ENCODE results near the gene ADRA2C. TPM values are rescaled to one million over a fixed set of nuclear protein-coding genes. Genes with fewer than 3 reads are reported as not detected.
"Not testable (repeated sequence)": the region's sequence is repeated elsewhere in the genome, so short reads cannot be mapped to it uniquely, and the experiment has no call there.

Gene ADRA2C
- total RNA-seq, 2 donors from 2014 or later, result 0.59 to 28.6 TPM

DNA sequence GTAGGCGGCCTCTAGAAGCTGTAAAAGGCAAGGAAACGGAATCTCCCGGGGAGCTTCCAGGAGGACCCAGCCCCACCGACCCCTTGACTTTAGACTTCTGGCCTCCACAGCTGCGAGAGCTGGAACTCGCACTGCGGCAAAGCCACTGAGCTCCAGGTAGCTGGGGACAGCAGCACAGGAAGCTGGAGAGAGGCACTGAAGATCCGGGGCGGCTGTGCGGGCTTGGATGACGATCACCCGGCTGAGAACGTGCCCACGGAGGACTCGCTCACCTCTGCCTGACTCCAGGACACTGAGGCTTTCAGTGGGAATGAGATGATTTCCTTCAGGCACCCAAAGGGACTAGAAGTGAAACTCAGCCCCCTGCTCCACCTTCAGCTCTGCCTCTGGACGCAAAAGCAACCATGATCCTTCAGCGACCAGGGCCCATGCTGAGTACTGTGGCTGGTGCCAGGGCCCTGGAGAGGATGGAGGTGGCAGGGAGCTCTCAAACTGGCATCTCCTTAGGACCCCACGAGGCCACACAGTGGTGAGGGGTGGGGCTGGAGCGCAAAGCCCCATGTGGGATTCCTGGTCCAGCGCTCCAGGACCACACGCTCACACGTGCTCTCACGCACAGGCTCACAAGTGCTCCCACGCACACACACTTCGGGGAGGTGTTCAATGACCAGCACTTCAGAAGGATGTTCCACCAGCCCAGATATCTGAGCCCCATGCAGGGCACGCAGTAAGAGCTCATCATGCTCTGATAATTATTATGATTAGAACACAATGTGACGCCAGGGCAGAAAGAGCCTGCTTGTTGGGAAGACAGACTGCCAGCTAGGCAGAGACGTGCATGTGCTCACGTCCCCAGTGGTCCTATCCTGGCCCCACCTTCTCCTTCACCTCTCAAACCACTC is 47.2 kb downstream of the ADRA2C start:
- TF ChIP-seq POLR2AphosphoS5 (IDR thresholded peaks at IDR 0.05) (no peak), POLR2A (IDR thresholded peaks at IDR 0.05) (no peak)
- TF ChIP-seq, protein P1, sequence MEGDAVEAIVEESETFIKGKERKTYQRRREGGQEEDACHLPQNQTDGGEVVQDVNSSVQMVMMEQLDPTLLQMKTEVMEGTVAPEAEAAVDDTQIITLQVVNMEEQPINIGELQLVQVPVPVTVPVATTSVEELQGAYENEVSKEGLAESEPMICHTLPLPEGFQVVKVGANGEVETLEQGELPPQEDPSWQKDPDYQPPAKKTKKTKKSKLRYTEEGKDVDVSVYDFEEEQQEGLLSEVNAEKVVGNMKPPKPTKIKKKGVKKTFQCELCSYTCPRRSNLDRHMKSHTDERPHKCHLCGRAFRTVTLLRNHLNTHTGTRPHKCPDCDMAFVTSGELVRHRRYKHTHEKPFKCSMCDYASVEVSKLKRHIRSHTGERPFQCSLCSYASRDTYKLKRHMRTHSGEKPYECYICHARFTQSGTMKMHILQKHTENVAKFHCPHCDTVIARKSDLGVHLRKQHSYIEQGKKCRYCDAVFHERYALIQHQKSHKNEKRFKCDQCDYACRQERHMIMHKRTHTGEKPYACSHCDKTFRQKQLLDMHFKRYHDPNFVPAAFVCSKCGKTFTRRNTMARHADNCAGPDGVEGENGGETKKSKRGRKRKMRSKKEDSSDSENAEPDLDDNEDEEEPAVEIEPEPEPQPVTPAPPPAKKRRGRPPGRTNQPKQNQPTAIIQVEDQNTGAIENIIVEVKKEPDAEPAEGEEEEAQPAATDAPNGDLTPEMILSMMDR (IDR thresholded peaks at IDR 0.05), result no peak
- H3K9me3 ChIP-seq, result no peaks in the 10 kb centered on the region
- intact Hi-C loops (cut with DNase I), result no loop called here
- no peak for DNase-seq (ENCODE audit: low spot score)
- H3K36me3 ChIP-seq, result no peaks in the 10 kb centered on the region
- H3K4me1 ChIP-seq (replicated peaks), result no peaks in the 10 kb centered on the region
- H3K27me3 ChIP-seq (replicated peaks; ENCODE audit: insufficient read depth), result no peaks in the 10 kb centered on the region
- 83% methylated on average over 29 of the region's 29 CpGs for WGBS
- H3K27ac ChIP-seq, result no peak overlapping the region
- no peak overlapping the region for H3K4me3 ChIP-seq

DNA sequence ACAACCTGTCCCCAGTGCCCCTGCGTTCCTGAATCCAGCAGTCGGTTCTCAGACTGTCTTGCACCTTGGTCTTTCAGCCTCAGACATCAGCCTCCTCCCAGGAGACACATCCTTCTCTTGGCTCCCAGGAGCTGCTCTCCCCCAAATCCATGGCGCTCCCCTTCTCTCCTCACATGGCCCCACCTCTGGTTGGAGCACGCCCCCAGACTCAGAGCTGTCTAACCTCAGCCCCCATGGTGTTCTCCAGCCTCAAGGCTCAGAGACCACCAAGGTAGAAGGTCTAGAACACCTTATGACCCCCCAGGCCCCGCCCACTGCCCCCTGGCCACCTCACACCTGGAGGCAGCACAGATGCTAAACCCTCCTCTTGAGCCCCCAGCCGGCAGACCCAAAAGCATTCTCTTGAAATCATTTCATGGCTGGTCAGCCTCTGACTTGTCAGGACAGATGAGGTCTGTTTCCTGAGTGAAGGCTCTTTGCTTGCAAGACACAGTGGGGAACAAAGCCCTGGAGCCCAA is 47.9 kb downstream of the ADRA2C start:
- H3K4me1 ChIP-seq (replicated peaks), result no peaks in the 10 kb centered on the region
- no peaks in the 10 kb centered on the region for H3K9me3 ChIP-seq
- H3K36me3 ChIP-seq, result no peaks in the 10 kb centered on the region
- intact Hi-C loops (cut with DNase I), result no loop called here
- TF ChIP-seq, protein P1 (IDR thresholded peaks at IDR 0.05), result no peak
- TF ChIP-seq POLR2A (IDR thresholded peaks at IDR 0.05) (no peak), POLR2AphosphoS5 (IDR thresholded peaks at IDR 0.05) (no peak)
- H3K4me3 ChIP-seq, result no peak overlapping the region
- no peak overlapping the region for H3K27ac ChIP-seq
- no peaks in the 10 kb centered on the region for H3K27me3 ChIP-seq (replicated peaks; ENCODE audit: insufficient read depth)
- no peak for DNase-seq (ENCODE audit: low spot score)
- 87% methylated on average over 6 of the region's 6 CpGs for WGBS

DNA sequence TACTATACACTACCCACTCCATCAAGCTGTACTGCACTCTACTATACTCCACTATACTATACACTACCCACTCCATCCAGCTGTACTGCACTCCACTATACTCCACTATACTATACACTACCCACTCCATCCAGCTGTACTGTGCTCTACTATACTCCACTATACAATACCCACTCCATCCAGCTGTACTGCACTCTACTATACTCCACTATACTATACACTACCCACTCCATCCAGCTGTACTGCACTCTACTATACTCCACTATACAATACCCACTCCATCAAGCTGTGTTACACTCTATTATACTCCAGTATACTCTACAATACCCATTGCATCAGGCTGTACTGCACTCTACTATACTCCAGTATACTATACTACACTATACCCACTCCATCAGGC is 48.7 kb downstream of the ADRA2C start:
- DNase-seq (ENCODE audit: low spot score); H3K36me3 ChIP-seq; H3K27ac ChIP-seq; H3K27me3 ChIP-seq (replicated peaks; ENCODE audit: insufficient read depth); H3K4me3 ChIP-seq; H3K9me3 ChIP-seq; intact Hi-C loops (cut with DNase I); H3K4me1 ChIP-seq (replicated peaks): not testable (repeated sequence)

DNA sequence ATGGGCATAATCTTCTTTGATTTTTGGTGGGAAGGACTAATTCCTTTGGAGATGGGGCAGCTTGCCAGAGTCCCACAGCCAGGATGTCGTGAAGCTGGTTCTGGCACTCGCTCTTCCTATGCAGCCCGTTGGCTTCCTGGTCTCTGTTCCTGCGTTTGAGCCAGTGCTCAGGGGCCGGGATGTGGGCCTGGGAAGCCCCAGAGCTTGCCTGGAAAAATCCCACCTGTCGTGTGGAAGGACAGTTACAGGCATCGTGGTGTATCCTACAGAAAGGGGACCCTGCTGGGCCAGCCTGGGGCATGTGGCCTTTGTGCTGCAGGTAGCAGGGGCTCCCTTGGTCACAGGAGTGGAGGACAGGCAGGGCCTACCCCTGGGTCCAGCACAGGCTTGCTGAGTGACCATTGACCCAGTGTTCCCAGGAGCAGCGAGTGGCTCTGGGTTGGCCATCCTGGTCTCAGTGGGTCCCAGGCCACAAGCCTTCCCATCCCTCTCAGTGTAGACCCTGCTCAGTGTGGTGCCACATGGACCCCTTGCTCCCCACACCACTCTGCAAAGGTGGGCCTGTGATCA is 50.2 kb downstream of the ADRA2C start:
- WGBS, result 62% methylated on average over 7 of the region's 8 CpGs
- H3K27ac ChIP-seq, result no peak overlapping the region
- H3K4me1 ChIP-seq (replicated peaks), result no peaks in the 10 kb centered on the region
- no peaks in the 10 kb centered on the region for H3K36me3 ChIP-seq
- intact Hi-C loops (cut with DNase I), result no loop called here
- no peak overlapping the region for H3K4me3 ChIP-seq
- H3K9me3 ChIP-seq, result no peaks in the 10 kb centered on the region
- no peaks in the 10 kb centered on the region for H3K27me3 ChIP-seq (replicated peaks; ENCODE audit: insufficient read depth)
- TF ChIP-seq POLR2AphosphoS5 (IDR thresholded peaks at IDR 0.05) (no peak), POLR2A (IDR thresholded peaks at IDR 0.05) (no peak)
- TF ChIP-seq, protein P1 (IDR thresholded peaks at IDR 0.05), result no peak
- no peak for DNase-seq (ENCODE audit: low spot score)

DNA sequence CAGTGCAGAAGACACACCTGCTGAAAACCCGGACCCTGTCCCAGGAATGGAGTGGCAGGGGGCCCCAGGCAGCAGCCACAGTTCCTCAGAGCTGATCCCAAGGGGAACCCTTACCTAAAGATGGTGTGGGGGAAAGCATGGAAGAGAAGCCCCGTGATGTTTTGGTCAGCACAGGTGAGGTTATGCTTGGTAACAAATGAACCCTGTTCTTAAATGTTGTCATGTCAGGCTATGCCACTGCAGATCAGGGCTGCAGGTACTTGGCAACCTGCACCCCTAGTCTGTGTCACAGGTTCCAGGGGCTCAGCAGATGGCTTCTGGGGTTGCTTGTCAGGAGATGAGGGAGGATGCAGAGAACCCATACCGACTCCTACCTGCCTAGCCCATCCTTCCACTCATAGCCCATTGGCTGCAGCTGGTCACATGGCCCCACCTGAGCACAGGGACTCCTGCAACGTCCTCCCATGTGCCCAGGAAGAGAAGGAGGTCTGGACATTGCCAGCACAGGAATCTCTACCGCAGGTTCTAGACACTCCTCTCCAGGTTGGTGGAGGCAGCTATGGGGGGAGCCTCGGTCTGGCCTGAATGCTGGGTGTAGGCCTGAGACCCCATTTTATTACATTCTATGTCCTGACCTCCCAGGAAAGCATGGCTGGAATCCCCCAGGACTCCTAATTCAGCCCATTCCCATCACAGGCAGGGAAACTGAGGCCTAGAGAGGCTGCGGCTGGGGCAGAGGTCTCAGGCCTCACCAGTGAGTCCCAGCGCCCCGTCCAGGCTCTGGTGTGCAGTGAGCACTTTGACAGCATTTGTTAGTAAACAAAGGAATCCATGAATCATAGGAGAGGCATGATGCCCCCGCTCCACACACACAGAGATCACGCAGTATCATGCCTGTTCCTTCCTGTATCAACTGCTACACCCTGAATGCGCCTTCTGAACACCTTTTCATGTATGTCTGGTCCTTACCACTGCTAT is 51.1 kb downstream of the ADRA2C start:
- Histone ChIP-seq H3K4me3 (no peak overlapping the region), H3K27me3 (replicated peaks; ENCODE audit: insufficient read depth) (no peaks in the 10 kb centered on the region), H3K4me1 (replicated peaks) (no peaks in the 10 kb centered on the region), H3K36me3 (no peaks in the 10 kb centered on the region), H3K9me3 (no peaks in the 10 kb centered on the region), H3K27ac (no peak overlapping the region)
- intact Hi-C loops (cut with DNase I), result no loop called here
- WGBS, result 91% methylated on average over 12 of the region's 12 CpGs
- DNase-seq (ENCODE audit: low spot score), result no peak
- TF ChIP-seq POLR2A (IDR thresholded peaks at IDR 0.05) (no peak), POLR2AphosphoS5 (IDR thresholded peaks at IDR 0.05) (no peak)
- TF ChIP-seq, protein P1 (IDR thresholded peaks at IDR 0.05), result no peak
